ENCODE results near the gene GORASP2.

GORASP2 gene

DNA sequence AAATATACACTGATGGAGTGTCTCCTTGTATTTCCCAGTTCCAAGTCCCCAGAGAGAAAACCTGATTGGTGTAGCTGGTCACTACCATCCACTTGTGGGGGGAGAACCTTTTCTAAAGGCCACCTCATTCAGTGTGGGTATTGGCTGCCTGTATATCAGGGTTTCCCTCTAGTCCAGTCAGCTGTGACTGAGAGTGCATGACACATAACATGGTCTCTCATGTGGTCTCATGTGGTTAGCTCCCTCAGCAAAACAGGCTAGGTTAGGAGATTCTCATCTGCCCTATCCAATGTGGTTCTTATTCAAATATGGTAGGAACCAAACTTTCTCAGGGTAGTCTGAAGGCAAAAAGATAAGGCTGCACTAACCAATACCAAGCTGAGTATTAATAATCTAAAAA, 4.1 kb upstream of the GORASP2 start:
- DNase-seq, result no peak

DNA sequence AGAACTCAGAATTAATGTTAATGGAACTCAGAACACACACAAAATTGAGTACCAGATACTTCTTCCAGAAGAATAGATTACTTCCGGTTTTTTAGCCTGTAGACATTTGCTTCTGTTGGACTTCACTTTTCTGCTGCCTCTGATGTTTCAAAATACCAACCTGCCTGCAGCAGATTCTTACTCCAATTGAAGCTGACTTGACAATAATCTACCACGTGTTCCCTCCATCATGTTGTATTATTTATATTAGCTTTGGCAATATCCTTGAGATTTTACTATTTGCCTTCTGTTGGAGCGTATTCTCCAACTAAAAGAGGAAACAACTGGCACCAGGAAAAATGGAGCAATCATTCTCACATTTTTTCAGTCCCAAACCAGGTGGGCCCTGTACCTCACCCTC, 3.1 kb upstream of the GORASP2 start:
- DNase-seq, result no peak

DNA sequence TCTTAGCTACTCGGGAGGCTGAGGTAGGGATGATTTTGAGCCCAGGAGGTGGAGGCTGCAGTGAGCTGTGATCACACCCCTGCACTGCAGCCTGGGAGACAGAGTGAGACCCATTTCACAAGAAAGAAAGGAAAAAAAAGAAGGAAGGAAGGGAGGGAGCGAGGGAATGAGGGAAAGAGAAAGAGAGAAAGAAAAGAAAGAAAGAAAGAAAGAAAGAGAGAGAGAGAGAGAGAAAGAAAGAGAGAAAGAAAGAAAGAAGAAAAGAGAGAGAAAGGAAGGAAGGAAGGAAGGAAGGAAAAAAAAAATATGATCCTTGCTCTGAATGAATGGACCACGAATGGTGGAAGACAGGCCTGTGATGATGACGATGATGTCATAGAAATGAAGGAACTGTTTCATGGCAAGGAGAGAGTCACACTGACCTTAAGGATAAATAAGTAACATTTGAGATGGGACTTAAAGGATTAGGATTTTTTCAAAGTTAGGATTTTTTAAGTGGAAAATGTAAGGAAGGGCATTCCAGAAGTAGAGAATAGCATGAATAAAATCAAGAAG, 2.2 kb upstream of the GORASP2 start:
- DNase-seq, result no peak

DNA sequence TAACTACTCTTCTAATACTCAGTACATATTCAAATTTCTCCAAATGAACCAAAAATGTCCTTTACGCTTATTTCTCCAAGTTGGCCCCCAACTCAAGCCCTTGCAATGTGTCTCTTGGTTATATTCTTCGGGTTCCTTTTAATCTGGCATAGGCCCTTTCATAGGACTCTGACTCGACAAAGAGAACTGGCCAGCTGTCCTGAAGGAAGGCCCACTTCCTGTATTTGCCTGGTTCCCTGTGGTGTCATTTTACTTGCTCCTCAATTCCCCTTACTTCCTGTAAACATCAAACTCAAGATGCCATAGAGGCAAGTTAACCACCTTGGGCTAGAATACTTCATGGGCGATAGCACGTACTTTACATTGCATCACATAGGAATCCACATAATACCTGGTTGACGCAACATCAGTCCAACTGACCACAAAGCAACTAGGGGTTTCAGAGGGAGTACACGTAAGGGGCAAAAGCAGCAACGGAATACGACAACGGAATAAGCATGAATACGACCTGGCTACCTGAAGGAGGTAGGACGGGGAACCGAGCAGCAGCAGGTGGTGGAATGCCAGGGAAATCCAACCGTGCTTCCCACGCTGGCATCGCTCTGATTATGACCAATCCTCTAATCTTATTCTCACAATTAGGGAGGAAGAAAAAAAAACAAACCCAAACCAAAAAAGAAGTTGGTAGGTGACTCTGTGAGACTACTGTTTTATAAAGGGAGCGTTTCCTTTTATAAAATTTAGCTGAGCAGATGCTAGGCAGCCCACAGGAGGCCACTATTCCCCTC, 823 bp upstream of the GORASP2 start:
- peak; percentile 43 for DNase-seq

DNA sequence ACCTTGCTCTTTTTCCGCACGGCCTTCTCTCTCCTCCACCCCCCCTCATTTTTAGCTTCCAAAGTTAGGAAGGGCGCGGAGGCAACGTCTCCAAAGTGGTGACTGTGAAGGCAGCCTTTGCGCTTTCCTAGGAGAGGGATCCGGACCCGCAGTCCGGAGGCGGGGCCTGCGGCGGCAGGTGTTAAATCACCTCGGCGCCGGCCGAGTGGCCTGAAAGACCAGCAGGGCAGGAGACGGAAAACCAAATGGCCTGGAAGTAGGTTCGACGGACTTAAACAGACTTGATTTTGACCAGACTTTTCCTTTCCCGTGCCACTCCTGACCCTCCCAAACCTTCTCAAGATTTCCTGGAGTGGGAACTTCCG, 615 bp downstream of the GORASP2 start:
- DNase-seq, result peak; percentile 28

DNA sequence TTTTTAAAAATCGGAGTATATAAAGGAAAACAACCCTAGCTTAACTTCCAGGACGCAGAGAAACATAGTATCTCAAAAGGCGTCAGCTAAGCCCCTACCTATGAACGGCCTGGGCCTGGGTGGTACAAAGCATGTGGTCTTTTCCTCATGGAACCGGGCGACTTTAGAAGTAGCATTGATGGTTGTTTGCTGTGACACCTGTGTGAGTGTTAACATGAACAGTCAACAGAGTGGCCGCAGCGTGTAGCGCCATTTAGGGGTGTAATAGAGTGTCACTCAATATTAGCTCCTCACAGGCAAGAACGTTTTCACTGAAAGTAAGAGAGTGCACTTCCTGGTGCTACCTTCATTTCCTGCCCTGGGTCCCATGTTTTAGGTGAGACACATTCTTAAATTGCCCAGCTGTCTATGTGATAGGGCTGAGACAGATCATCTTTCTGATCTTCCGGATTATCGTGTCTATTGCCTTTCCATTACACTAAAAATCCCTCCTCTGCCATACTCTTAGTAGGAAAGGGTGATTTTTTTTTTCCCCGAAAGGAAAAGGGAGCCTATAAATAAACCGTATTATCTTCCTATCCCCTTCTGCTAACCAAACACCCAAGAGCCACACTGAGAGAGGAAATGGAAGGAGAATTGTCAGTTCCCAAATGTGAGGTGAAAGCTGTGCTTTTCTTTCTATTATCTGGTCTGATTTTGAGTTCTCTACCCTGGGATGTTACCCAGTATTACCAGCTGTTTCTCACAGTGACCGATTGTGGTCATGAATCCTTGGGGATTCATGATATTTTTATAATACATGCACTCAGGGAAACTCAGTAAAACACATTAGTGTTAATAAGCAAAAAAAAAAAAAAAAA, 1.3 kb downstream of the GORASP2 start:
- DNase-seq, result peak; percentile 76

DNA sequence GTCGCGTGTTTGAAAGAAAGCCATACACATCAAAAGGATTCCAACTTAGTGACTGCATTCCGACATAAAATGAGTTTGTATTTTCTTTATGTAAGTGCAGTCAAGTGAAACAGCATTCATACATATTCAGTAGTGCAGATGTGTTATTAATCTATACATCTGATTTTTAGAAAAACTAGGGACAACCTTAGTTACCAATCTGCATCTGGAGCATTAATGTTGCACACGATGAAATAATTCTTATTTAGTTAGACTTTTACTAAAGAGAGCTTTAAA, 1.9 kb downstream of the GORASP2 start:
- no peak for DNase-seq

DNA sequence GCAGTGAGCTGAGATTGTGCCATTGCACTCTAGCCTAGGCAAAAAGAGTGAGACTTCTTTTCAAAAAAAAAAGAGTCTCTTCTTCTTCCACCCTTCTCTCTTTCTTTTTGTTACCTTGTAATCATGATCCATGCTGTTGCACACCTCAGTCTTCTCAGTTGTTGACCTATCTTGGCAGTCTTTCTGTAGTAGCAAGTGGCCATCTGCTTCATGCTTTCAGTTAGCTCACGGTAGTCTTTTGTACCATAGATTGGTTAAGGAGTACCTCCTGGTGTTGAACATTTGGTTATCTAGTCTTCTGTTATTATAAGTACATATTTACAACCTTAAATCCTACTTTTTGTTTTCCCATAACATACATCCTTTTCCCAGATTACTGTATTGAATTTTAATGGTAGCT, 3.1 kb downstream of the GORASP2 start:
- no peak for DNase-seq

DNA sequence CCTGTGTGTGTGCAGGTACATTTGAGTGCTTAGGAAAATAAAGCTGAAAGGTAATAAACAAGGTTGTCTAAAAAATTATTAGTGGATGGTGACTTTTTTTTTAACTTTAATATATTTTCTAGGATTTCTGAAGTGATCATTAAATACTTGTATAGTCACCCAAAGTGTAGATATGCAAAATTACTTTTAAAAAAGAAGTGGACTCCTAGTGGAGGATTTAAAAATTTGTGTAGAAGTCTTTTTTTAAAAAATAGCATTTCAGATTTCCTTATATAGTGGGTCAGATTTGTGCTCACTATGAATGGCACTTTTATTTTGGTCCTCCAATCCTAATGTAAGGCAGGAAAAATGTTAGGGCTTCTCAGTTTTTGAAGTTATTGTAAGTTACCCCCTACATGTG, 3.9 kb downstream of the GORASP2 start:
- no peak for DNase-seq

DNA sequence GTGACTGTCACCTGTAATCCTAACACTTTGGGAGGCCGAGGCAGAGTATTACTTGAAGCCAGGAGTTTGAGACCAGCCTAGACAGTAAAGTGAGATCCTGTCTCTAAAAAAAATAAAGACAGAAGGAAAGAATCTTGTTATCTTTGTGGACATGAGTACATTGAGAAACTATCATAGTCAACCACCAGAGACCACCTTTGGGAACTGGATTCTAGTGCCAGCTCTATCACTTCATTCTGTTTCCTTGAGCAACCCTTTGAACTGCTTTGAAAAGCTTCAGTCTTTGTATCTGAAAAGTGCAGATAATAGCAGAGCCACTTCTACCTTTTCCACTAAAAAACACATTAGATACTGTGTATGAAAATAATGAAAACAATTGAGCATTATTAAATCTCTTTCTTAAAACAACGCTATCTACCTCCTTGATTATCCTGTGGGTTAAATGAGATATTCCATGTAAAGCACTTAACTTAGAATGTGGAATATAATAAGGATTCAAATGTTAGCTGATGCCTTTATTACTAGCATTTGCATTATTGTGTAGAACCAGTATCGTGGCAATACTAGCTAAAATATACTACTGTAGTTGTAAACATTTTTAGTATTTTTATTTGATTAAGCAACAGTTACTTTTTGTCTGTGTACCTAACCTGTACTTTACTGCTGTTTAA, 8.8 kb downstream of the GORASP2 start:
- DNase-seq, result peak; percentile 61

DNA sequence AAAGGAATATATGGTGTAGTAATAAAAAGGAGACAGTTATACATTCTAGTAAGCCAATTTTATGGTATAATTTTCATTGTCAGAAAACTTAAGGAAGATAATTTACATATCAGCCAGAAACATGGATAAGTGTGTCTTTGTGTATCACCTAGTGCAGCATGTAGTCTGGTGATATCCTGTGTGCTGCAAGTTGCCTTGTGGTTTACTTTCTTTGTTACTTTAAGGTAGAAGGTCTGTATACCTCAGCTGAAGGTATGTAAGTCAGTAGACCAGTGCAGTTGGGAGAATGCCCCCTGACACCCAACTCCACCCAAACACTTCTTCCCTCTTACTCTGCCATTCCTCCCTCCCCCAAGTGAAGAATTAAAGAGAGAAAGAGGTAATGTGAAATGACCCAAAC, 11.0 kb downstream of the GORASP2 start:
- no peak for DNase-seq

DNA sequence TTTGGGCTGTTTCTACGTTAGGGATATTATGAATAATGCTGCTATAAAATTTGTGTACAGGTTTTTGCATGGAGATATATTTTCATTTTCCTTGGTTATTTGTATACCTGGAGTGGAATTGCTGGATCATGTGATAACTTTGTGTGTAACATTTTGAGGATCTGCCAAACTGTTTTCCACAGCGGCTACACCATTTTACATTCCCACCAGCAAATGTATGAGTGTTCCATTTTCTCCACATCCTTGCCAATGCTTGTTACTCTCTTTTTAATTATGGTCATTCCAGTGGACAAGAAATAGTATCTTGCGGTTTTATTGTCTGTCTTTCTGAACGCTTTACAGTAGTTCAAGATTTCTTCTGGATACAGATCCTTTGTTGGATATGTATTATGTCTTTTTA, 13.6 kb downstream of the GORASP2 start:
- DNase-seq, result no peak

DNA sequence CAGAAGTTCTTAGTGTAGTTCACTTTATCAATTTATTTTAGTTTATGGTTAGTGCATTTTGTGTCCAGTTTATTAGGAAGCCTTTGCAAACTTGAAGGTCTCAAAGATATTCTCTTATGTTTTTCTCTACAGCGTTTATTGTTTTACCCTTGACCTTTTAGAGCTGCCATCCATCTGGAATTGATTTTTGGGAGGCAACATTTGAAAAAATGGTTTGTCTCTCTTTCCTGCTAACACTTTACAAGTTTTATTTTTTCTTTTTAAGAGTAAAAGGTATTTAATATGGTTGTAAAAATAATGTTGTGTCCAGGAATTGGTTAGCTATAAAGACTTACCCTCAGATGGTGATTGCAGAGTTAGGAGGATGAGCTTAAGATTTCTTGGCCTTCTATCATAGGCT, 14.0 kb downstream of the GORASP2 start:
- DNase-seq, result no peak

DNA sequence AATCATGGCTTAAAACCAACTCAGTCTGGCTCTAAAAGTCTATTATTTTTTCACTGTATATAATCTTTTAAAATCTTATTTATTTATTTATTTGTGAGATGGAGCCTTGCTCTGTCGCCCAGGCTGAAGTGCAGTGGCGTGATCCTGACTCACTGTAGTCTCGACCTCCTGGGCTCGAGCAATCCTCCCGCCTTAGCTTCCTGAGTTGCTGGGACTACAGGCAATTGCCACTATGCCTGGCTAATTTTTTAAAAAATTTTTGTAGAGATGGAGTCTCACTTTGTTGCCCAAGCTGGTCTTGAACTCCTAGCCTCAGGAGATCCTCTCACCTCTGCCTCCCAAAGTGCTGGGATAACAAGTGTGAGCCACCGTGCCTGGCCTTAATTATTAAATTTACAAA, 14.5 kb downstream of the GORASP2 start:
- DNase-seq, result no peak

DNA sequence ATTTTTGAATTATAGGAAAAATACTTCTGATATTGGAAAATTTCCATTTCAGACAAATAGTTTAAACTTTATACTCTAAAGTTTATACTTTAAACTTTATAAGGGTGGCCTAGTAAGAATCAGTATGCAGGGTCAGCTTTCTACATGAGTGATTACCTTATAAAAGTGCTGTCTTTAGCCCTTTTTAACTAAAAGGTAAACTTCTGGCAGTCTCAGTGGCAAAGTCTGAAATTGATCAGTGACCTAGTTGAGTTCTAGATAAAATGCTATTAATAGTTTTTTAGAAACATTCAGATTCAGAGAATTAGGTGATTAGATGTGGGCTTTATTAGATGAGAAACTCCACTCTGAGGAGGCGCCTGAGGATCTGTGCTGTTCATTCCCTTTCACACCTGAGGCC, 15.5 kb downstream of the GORASP2 start:
- DNase-seq, result no peak

DNA sequence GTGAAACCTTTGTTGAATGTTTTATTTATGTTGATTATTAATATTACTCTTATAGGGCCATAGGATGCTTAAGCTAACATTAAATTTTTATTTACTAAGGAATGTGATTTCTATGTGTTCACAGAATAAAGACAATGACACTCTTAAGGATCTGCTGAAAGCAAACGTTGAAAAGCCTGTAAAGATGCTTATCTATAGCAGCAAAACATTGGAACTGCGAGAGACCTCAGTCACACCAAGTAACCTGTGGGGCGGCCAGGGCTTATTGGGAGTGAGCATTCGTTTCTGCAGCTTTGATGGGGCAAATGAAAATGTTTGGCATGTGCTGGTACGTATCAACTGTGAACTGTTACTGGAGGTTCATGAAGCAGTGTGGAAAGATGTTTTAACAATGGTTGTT, 20.4 kb downstream of the GORASP2 start:
- DNase-seq, result no peak

DNA sequence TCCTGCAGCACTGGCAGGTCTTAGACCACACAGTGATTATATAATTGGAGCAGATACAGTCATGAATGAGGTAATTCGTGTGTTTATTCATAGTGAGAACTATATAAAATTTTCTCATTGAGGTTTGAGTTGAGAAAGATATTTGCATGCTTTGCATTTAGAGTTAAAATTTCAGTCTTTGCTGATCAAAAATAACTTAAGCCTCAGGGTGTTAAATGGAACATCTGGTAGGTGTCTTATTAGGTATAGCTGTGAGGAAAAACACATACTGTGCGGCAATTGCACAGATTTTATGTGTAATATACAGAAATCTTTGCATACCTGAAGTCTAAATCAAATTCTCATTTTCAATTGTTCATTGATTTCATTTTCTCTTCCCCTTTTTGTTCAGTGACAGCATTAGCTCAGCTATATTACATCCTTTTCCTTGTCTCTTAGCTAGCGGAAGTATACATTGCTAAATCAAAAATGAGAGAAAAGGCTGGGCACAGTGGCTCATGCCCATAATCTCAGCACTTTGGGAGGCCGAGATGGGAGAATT, 21.2 kb downstream of the GORASP2 start:
- no peak for DNase-seq

DNA sequence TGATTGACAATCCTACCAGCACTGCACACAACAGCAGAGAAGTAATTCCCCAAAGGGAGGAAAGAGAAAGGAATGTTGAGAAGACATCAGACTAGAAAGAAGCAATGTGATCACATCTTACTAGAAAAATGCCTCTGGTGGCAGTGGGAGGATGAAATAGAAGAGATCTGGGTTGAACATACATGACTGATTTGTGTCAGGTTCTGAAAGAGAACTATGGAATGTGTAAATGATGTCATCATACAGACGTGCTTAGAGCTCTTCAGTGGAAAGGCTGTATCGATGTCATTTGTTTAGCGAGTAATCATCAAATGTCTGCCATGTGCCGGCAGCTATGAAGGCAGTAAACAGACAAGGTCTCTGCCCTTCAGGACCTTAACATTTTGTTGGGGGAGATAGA, 24.9 kb downstream of the GORASP2 start:
- no peak for DNase-seq

DNA sequence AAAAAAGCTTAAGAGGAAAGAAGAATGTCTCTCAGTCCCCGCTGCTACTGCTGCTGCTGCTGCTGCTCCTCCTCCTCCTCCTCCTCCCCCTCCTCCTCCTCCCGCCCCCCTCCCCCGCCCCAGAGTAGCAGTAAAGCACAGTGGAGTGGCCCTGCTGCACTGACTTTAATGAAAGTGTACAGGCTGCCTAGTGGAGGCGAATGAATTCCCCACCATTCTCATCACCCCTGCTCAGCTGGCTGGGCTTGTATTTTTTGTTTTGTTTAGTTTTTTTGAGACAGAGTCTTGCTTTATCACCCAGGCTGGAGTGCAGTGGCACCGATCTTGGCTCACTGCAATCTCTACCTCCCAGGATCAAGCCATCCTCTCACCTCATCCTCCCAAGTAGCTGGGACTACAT, 34.3 kb downstream of the GORASP2 start:
- DNase-seq, result no peak

DNA sequence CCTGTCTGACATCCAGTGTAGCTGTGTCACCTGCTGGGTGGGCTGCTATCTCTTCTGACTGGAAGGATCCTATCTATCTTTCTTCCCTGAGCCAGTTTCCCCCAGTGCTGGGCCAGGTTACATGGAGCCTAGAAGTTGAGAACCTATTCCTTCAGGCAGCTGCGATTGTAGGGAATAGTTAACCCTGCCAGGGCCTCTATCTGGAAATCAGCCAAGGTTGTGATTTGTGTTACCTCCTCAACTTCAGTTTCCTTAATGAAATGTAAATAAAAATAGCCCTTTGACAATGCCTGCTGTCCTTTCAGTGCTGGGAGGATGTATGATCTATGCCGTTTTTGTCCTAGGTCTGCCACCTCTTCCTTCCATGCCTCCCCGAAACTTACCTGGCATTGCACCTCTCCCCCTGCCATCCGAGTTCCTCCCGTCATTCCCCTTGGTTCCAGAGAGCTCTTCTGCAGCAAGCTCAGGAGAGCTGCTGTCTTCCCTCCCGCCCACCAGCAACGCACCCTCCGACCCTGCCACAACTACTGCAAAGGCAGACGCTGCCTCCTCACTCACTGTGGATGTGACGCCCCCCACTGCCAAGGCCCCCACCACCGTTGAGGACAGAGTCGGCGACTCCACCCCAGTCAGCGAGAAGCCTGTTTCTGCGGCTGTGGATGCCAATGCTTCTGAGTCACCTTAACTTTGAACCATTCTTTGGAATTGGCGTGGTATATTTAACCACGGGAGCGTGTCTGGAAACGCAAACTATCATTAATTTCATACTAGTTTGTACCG, 36.6 kb downstream of the GORASP2 start:
- DNase-seq, result no peak

DNA sequence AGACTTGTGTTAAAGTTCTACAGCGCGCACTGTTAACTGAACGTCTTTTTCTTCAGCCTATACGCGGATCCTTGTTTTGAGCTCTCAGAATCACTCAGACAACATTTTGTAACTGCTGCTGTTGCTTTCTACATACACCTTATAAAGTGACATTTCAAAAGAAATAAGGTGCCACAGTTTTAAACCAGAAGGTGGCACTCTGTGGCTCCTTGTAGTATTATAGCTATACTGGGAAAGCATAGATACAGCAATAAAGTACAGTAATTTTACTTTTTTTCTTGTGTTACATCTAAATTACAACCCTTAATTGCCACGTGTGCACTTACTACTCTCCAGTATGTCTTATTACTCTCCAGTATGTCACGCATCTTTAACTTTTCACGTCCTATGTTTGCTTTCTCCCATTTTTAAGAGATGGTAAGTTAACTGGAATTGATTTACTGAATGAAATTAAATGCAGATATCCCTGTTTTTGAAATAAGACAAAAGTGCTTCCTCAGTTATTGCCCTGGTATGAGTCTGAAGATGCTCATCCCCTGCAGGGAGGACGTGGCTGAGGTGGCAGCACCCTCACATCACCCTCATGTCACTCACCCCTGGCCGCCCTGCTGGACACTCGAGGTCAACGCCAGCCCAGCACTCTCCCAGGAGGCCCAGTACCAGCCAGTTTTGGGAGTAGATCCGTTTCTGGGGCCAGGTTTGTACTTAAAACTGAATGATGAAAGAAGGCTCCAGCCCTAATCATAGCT, 37.8 kb downstream of the GORASP2 start:
- DNase-seq, result peak; percentile 23

DNA sequence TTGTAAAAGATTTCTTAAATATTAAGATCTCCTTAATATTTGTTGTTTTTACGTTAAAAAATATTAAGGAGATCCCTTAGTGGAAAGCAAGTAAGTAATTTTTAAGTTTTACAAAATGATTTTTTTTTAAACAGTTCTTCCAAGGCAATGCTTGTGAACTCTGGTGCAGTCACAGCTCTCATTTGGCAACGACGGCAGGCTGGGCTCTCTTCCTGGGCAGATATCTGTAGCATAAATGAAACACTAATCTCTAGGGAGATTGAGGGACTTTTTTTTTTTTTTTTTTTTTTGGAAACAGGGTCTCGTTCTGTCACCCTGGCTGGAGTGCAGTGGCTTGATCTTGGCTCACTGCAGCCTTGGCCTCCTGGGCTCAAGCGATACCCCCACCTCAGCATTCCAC, 38.5 kb downstream of the GORASP2 start:
- no peak for DNase-seq

Data from hematopoietic multipotent progenitor cell treated with erythropoietin and hydrocortisone succinate and interleukin-3 and kit ligand, for 8 days (in vitro differentiated cells).